T-helper 22 cell (primary cell): Measurements from ENCODE around the gene HOXA5.

Source experiments
- DNase-seq: peaks from one replicate; pipeline ENCODE4 v3.0.0-alpha.2; 2020; ENCODE audit warnings: low read depth

HOXA5 gene

DNA sequence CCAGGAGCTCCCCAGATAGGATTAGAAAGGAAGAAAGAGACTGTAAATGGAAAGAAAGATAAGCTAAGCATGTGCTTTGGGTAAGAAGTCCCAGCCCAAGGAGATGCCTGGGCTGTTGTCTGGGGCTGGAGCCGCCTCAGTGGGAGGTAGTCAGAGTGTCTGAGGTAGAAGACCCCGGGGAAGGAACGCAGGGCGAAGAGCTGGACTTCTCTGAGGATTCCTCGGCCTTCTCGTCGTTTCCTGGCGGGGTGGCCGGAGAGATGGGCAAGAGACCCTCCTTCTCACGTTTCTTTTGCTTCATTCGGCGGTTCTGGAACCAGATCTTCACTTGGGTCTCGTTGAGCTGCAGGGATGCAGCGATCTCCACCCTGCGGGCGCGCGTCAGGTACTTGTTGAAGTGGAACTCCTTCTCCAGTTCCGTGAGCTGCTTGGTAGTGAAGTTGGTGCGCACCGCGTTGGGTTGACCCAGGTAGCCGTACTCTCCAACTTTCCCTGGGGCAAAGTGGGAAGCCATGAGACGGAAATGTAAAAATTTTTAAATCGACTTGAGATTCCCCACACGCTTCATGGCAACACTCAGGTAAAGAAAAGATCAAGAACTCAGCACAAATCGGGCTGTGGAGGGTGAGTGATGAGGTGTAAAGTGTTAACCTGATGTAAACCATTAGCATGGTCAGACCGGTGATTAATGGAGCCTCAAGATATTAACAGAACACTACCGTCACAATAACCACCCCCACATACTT lies 49.0 kb downstream of the HOXA5 start:
- DNase-seq, result no peak

DNA sequence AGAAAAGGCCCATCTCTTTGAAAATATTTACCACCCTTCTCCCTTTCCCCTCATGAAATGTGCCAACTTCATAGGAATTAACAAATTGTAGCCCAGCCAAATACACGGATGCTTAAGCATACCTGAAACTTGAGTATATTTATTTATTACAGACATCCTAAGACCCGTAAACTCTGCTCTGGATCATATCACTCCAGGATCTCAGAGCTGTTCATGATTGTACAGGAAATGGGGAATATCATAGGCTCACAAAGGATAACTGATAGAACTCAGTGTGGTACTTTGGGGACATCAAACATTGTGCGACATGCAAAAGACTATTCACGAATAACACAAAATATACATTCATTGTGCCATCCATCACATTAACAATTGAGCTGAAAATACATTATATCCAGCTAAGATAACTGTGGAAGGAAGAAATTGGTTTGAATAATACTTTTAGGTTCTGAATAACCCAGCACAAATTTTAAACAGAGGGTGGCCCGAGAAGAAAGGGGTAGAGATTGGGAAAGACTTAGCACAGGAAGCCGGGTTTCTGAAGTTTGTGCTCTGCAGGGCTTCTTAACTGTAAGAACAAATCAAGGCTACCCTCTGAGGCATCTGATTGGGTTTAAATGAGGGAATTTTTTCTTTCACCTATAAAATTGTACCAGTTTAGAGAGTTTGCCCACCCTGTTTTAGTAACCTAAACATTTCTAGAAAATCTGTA lies 50.1 kb downstream of the HOXA5 start:
- DNase-seq, result no peak

DNA sequence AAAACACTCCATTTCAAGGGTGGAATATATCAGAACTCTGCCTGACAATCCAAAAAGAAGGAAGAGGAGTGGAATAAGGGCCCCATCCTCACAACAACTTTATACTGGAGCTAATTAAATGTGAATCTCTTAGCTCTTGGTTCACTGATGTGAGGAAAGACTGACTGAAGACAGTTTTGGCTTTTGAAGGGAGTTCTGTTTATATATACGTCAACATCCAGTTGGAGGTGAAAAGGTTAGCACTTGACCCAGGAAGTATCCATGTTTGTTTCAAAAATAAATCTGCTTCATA lies 50.7 kb downstream of the HOXA5 start:
- DNase-seq, result no peak

DNA sequence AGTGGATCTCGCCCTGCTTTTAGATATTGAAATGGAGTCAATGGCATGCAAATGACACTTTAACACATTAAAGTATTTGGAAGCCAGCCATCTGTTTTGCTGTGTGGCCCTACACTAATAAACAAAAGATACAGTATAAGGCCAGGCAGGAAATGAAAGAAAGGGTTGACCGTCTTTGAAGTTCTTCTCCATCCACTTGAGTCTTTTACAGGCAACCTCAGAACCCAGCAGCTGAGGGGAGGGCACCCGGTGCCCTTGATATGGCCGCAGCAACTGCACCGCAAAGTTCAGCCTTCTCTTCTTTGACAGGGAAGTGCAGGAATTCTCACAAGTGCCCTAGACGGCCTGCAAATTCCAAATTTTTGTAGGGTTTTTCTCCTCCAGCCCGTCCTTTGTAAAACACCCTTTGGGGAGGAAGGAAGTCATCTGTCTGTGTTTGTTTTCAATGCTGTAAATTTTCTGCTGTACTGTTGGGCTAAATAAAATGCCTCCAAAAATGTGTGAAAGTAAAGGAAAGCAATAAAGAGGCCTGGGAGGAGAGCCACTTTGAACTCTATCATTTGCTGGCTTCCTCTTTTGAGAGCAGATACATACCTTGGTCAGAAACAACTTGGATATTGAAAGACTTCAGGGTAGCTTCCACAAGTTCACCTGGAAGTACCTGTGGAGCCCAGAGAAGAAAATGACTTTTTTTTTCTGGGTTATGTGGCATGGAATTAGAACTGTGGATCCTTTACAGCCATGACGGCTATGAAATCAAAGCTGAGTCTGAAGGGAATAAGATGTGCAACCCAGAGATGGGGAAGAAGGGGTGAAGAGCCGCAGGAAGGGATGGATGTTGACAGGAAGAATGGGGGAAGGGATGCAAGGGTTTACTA lies 51.3 kb downstream of the HOXA5 start:
- no peak for DNase-seq

DNA sequence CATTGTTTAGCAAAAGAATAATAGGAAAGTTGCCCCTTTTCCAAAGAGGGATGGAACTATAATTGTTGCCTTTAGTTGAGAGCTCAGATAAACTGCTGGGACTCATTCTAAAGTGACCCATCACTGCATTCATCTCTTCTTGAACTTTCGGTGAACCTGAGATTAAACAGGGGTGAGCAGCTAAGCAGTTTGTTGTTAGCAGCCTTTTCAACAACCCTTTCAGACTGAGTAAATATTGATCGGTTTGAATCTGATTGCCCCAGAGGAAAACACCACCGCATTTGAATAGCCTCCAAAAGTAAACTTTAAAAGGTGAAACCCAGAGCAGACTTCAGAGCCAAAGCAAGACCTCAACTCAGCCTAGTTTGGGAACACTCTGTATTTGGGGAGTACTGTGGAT lies 52.4 kb downstream of the HOXA5 start:
- no peak for DNase-seq
